Neuronal stem cell (in vitro differentiated cells): Measurements from ENCODE around the gene NETO2.
"Not testable (repeated sequence)": the region's sequence is repeated elsewhere in the genome, so short reads cannot be mapped to it uniquely, and the experiment has no call there.

Experiments
- DNase-seq: peaks from one replicate; pipeline ENCODE4 v3.0.0-alpha.2; 2013; ENCODE audit warnings: low spot score
- H2AFZ ChIP-seq: one replicate; pipeline ENCODE4 v1.6.1; 2013; ENCODE audit warnings: mild to moderate bottlenecking, low read length, inconsistent platforms
- H2AK5ac ChIP-seq: 2 replicates; pipeline ENCODE4 v1.6.1; 2013; ENCODE audit warnings: low read depth, mild to moderate bottlenecking, inconsistent platforms, low read length, moderate library complexity, mixed read lengths
- H2BK120ac ChIP-seq: 2 replicates; pipeline ENCODE4 v1.6.1; 2013; ENCODE audit warnings: low read depth, mild to moderate bottlenecking, inconsistent platforms, low read length, moderate library complexity, mixed read lengths
- H2BK12ac ChIP-seq: one replicate; pipeline ENCODE4 v1.6.1; 2013; ENCODE audit warnings: low read length, inconsistent platforms
- H2BK15ac ChIP-seq: 2 replicates; pipeline ENCODE4 v1.6.1; 2013; ENCODE audit warnings: mild to moderate bottlenecking, low read length, inconsistent platforms, mixed read lengths
- H2BK5ac ChIP-seq: one replicate; pipeline ENCODE4 v1.6.1; 2013; ENCODE audit warnings: inconsistent platforms, mild to moderate bottlenecking, low read length, moderate library complexity
- H3K14ac ChIP-seq: one replicate; pipeline ENCODE4 v1.6.1; 2013; ENCODE audit warnings: low read length, inconsistent platforms
- H3K18ac ChIP-seq: 2 replicates; pipeline ENCODE4 v1.6.1; 2013; ENCODE audit warnings: low read length, inconsistent platforms
- H3K23ac ChIP-seq: 2 replicates; pipeline ENCODE4 v1.6.1; 2013; ENCODE audit warnings: low read depth, mild to moderate bottlenecking, mixed read lengths, low read length, inconsistent platforms; ENCODE audit not compliant: poor library complexity
- H3K27ac ChIP-seq: replicated peaks from 3 replicates; pipeline ENCODE4 v1.5.1; 2013; ENCODE audit warnings: low read length, inconsistent platforms
- H3K27me3 ChIP-seq, 3 experiments: 2 replicates each; pipeline ENCODE4 v1.6.1; 2013; ENCODE audit warnings: low read length in 3 of 3, mild to moderate bottlenecking in 2 of 3, inconsistent platforms in 1 of 3, low read depth in 1 of 3, mixed read lengths in 1 of 3, moderate library complexity in 1 of 3; ENCODE audit not compliant: control insufficient read depth in 3 of 3, insufficient read depth in 3 of 3
- H3K36me3 ChIP-seq, 2 donors: replicated peaks in 1 of 2; 2 replicates each; pipeline ENCODE4 v1.6.1; 2013; ENCODE audit warnings: low read length in 2 of 2; ENCODE audit not compliant: control insufficient read depth in 2 of 2, insufficient read depth in 2 of 2
- H3K4ac ChIP-seq: 2 replicates; pipeline ENCODE4 v1.6.1; 2013; ENCODE audit warnings: inconsistent platforms, mild to moderate bottlenecking, low read length, moderate library complexity
- H3K4me1 ChIP-seq, 2 donors: 1 replicate in 1 of 2; 2 replicates in 1 of 2; pipeline ENCODE4 v1.6.1; 2013; ENCODE audit warnings: low read length in 2 of 2, low read depth in 1 of 2; ENCODE audit not compliant: control insufficient read depth in 2 of 2, insufficient read depth in 1 of 2
- H3K4me2 ChIP-seq: one replicate; pipeline ENCODE4 v1.6.1; 2013; ENCODE audit warnings: mild to moderate bottlenecking, low read length, inconsistent platforms; ENCODE audit not compliant: insufficient read depth, poor library complexity, severe bottlenecking
- H3K4me3 ChIP-seq, 2 donors: 2 replicates each; pipeline ENCODE4 v1.5.1; 2013; ENCODE audit warnings: low read length in 2 of 2, mild to moderate bottlenecking in 2 of 2, inconsistent platforms in 1 of 2, moderate library complexity in 1 of 2
- H3K79me1 ChIP-seq: one replicate; pipeline ENCODE4 v1.6.1; 2013; ENCODE audit warnings: low read depth, mild to moderate bottlenecking, inconsistent platforms, low read length, moderate library complexity
- H3K9ac ChIP-seq: one replicate; pipeline ENCODE4 v1.6.1; 2013; ENCODE audit warnings: mild to moderate bottlenecking, low read depth, low read length, inconsistent platforms; ENCODE audit not compliant: poor library complexity
- H3K9me3 ChIP-seq, 2 donors: replicated peaks in 1 of 2; 2 replicates each; pipeline versions ENCODE3 to v1.6.1; 2013; ENCODE audit warnings: low read length in 2 of 2, mild to moderate bottlenecking in 2 of 2, inconsistent platforms in 1 of 2, low read depth in 1 of 2, mixed read lengths in 1 of 2, moderate library complexity in 1 of 2; ENCODE audit not compliant: control insufficient read depth in 2 of 2, insufficient read depth in 1 of 2
- H4K8ac ChIP-seq: one replicate; pipeline ENCODE4 v1.6.1; 2013; ENCODE audit warnings: low read depth, mild to moderate bottlenecking, inconsistent platforms, low read length, moderate library complexity
- H4K91ac ChIP-seq: one replicate; pipeline ENCODE4 v1.6.1; 2013; ENCODE audit warnings: low read length, low read depth, mild to moderate bottlenecking, inconsistent platforms; ENCODE audit not compliant: poor library complexity
- WGBS, 2 donors: extraction: QIAGEN DNeasy Blood & Tissue Kit; methylation state at CpG; one replicate each; pipeline ENCODE4 v1.1.7; 2013; ENCODE audit warnings: missing lambda C conversion rate in 2 of 2, mixed read lengths in 1 of 2; ENCODE audit not compliant: insufficient read length in 2 of 2, insufficient replicate concordance in 1 of 2; ENCODE audit errors: extremely low coverage in 2 of 2; 5-methylcytosine and 5-hydroxymethylcytosine counted together

NETO2 gene

GRCh38 chr16:47109361-47109760 lies 34.4 kb downstream of the NETO2 start:
- no peak overlapping the region for H3K23ac ChIP-seq
- no peak for DNase-seq
- H3K36me3 ChIP-seq: peaks cover 6 to 92% of the 10 kb centered on the region in 2 donors
- H2BK15ac ChIP-seq: no peak overlapping the region
- H2BK12ac ChIP-seq: no peak overlapping the region
- no peak overlapping the region for H3K4ac ChIP-seq
- H3K79me1 ChIP-seq: no peaks in the 10 kb centered on the region
- H3K14ac ChIP-seq: no peak overlapping the region
- no peaks in the 10 kb centered on the region for H3K4me1 ChIP-seq
- no peak overlapping the region for H3K4me3 ChIP-seq
- H3K9me3 ChIP-seq: peaks cover 0 to 17% of the 10 kb centered on the region in 2 donors
- no peak overlapping the region for H2AFZ ChIP-seq
- no peak overlapping the region for H3K9ac ChIP-seq
- no peak overlapping the region for H3K18ac ChIP-seq
- no peak overlapping the region for H2BK5ac ChIP-seq
- no peak overlapping the region for H3K27ac ChIP-seq
- no CpG with 5 or more reads among the region's 5 CpGs for WGBS, 2 donors
- no peak overlapping the region for H4K8ac ChIP-seq
- H2AK5ac ChIP-seq: no peak overlapping the region
- H2BK120ac ChIP-seq: no peak overlapping the region
- no peak overlapping the region for H3K4me2 ChIP-seq
- H4K91ac ChIP-seq: no peak overlapping the region
- H3K27me3 ChIP-seq: no peaks in the 10 kb centered on the region

DNA sequence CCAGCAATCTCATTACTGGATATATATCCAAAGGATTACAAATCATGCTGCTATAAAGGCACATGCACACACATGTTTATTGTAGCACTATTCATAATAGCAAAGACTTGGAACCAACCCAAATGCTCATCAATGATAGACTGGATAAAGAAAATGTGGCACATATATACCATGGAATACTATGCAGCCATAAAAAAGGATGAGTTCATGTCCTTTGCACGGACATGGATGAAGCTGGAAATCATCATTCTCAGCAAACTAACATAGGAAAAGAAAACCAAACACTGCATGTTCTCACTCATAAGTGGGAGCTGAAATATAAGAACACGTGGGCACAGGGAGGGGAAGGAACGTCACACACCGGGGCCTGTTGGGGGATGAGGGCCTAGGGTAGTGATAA lies 40.8 kb downstream of the NETO2 start:
- H3K23ac ChIP-seq, H3K14ac ChIP-seq, H4K91ac ChIP-seq, H3K4me1 ChIP-seq, H2AK5ac ChIP-seq, H2BK15ac ChIP-seq, H3K4me3 ChIP-seq, H3K27me3 ChIP-seq, H3K27ac ChIP-seq, H2BK120ac ChIP-seq, H3K79me1 ChIP-seq, H4K8ac ChIP-seq, H3K18ac ChIP-seq, H3K4me2 ChIP-seq, H2BK5ac ChIP-seq, H3K9ac ChIP-seq, DNase-seq, H2BK12ac ChIP-seq, H2AFZ ChIP-seq, H3K4ac ChIP-seq: not testable (repeated sequence)
- no CpG with 5 or more reads among the region's 4 CpGs for WGBS, 2 donors
- peaks cover 0 to 74% of the 10 kb centered on the region in 2 donors for H3K36me3 ChIP-seq
- peaks cover 0 to 38% of the 10 kb centered on the region in 2 donors for H3K9me3 ChIP-seq

GRCh38 chr16:47097154-47097553 lies 46.6 kb downstream of the NETO2 start:
- H2BK12ac ChIP-seq, H3K23ac ChIP-seq, H4K8ac ChIP-seq, H2BK120ac ChIP-seq, H2AFZ ChIP-seq, H2BK5ac ChIP-seq, H3K9ac ChIP-seq, H3K18ac ChIP-seq, H3K4me1 ChIP-seq, H3K4me3 ChIP-seq, H3K4me2 ChIP-seq, H3K14ac ChIP-seq, H3K4ac ChIP-seq, H4K91ac ChIP-seq, H2BK15ac ChIP-seq, H2AK5ac ChIP-seq, H3K27me3 ChIP-seq, H3K27ac ChIP-seq, DNase-seq, H3K79me1 ChIP-seq: not testable (repeated sequence)
- peaks cover 0 to 75% of the 10 kb centered on the region in 2 donors for H3K36me3 ChIP-seq
- peaks cover 0 to 25% of the 10 kb centered on the region in 2 donors for H3K9me3 ChIP-seq
- no CpG with 5 or more reads among the region's 6 CpGs for WGBS, 2 donors

DNA sequence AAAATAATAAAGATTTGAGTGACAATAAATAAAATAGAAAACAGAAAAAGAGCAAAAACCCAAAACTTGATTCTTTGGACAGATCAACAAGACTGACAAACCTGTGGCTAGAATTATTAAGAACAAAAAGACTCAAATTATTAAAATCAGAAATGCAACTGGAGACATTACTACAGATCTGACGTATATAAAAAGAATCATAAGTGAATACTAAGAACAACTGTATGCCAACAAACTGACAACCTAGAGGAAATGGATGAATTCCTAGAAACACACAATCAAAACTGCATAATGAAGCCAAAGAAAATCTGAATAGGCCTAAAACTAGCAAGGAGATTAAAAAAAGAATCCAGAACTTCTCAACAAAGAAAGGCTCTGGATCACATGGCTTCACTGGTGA lies 47.4 kb downstream of the NETO2 start:
- no peak overlapping the region for H3K4me3 ChIP-seq
- no peak overlapping the region for H3K27ac ChIP-seq
- no peak overlapping the region for H3K23ac ChIP-seq
- no peak overlapping the region for H3K14ac ChIP-seq
- no peak overlapping the region for H4K8ac ChIP-seq
- H2BK5ac ChIP-seq: no peak overlapping the region
- WGBS, 2 donors: no CpG with 5 or more reads among the region's 1 CpG
- H3K36me3 ChIP-seq: peaks cover 0 to 78% of the 10 kb centered on the region in 2 donors
- H2AK5ac ChIP-seq: no peak overlapping the region
- no peak overlapping the region for H2BK120ac ChIP-seq
- H2BK12ac ChIP-seq: no peak overlapping the region
- H3K18ac ChIP-seq: no peak overlapping the region
- no peak for DNase-seq
- no peaks in the 10 kb centered on the region for H3K4me1 ChIP-seq
- no peak overlapping the region for H3K4me2 ChIP-seq
- no peaks in the 10 kb centered on the region for H3K79me1 ChIP-seq
- H3K4ac ChIP-seq: no peak overlapping the region
- H3K27me3 ChIP-seq: no peaks in the 10 kb centered on the region
- no peak overlapping the region for H2BK15ac ChIP-seq
- peaks cover 0 to 21% of the 10 kb centered on the region in 2 donors for H3K9me3 ChIP-seq
- H4K91ac ChIP-seq: no peak overlapping the region
- no peak overlapping the region for H3K9ac ChIP-seq
- no peak overlapping the region for H2AFZ ChIP-seq
